Fibroblast of villous mesenchyme (primary cell): ENCODE measurements around the gene PSMD6. TPM values are rescaled to one million over a fixed set of nuclear protein-coding genes. Genes with fewer than 3 reads are reported as not detected.

Experiments used
- DNase-seq: peaks from one replicate; pipeline ENCODE4 v3.0.0-alpha.2; 2010; ENCODE audit warnings: low read depth
- H3K4me3 ChIP-seq: 2 replicates; pipeline ENCODE4 v1.5.1; 2011; ENCODE audit warnings: low read depth, mild to moderate bottlenecking, low read length
- total RNA-seq: library from RNA; depleted of rRNA; stranded (reverse); fragments of >200 nt; gene quantifications from 2 replicates; pipeline ENCODE4 v1.2.3, GENCODE V29; 2012
- TF ChIP-seq, protein P1 (sequence below): IDR thresholded peaks from 2 replicates; pipeline ENCODE4 v1.5.1; 2012; ENCODE audit warnings: low read depth, mild to moderate bottlenecking, low read length; ENCODE audit not compliant: insufficient read depth

The PSMD6 gene
- total RNA-seq, 1 donor, result 101 TPM

DNA sequence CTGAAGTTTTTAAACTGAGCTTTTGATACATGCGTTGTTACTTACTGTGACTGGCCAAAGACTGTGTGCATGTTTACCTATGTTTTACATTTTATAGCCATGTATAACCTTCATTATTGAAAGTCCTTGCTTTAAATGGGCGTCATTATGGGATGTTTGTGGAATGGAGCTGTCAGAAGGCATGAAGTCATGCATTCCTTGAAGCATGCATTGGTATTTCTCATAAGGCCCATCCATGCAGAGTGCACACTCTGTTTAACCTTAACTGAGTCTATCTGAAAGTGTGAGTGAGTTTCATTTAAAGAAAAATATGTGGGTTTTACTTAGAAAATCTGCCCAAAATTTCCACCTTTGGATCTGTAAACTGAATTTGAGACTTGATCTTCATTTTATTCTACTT is 51.1 kb downstream of the PSMD6 start:
- H3K4me3 ChIP-seq, result no peak overlapping the region
- TF ChIP-seq, protein P1, sequence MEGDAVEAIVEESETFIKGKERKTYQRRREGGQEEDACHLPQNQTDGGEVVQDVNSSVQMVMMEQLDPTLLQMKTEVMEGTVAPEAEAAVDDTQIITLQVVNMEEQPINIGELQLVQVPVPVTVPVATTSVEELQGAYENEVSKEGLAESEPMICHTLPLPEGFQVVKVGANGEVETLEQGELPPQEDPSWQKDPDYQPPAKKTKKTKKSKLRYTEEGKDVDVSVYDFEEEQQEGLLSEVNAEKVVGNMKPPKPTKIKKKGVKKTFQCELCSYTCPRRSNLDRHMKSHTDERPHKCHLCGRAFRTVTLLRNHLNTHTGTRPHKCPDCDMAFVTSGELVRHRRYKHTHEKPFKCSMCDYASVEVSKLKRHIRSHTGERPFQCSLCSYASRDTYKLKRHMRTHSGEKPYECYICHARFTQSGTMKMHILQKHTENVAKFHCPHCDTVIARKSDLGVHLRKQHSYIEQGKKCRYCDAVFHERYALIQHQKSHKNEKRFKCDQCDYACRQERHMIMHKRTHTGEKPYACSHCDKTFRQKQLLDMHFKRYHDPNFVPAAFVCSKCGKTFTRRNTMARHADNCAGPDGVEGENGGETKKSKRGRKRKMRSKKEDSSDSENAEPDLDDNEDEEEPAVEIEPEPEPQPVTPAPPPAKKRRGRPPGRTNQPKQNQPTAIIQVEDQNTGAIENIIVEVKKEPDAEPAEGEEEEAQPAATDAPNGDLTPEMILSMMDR, result no peak
- DNase-seq, result peak; percentile 79

DNA sequence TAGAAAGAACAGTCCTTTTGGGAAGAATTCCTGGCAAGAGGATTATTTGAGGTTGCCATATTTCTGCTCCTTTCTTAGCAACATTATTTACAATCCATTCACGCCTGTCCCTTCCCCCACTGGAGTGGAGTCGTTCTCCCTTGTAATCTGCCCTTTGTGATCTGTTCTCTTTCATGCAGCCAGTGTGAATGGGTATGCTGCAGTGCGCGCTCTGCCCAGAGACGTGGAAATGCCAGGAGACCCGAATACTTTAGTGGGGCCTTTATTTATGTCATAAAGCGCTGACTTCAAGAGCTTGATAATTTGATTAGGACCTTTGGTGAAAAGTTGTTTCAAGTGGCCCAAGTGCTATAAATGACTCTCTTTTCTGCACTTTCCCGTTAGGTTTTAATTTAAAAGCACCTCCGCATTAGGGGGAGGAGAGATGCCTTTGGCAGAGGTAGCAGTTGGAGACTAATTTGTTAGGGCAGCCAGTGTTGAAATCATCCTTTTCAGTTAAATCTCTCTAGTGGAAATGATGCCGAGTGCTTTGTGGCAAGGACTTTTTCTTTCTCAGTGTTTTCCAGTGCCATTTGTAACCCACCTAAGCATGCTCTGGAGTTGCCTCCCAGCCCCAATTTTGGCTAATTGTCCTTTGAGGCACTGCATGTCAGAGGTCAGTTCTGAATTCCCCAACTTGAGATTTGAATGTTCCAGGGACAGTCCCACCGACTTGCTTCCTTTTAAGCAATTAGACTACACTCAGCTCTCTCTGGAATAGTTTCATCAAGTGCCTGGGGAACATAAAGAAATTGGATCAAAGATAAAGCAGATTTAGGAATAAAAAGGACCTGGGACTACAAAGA is 52.4 kb downstream of the PSMD6 start:
- H3K4me3 ChIP-seq, result no peak overlapping the region
- TF ChIP-seq, protein P1, result no peak
- no peak for DNase-seq

DNA sequence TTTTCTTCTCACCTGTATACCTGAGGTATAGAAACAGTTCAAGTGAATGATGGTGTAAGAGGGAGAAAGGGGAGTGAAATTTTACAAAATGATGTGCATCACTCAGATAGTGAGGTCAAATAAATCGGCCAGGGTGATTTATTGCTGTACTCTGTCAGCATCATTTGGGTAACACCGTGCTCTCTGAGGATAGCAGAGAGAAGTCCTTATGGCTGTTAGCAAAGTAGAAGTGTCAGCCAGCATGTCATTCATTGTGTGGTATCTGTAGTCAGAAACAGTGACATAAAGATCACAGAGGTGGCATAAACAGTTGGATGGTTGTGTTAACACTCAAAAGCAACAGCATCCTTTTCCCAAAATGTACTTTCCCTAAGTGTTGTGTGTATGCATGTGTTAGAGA is 53.4 kb downstream of the PSMD6 start:
- TF ChIP-seq, protein P1, result no peak
- DNase-seq, result no peak

DNA sequence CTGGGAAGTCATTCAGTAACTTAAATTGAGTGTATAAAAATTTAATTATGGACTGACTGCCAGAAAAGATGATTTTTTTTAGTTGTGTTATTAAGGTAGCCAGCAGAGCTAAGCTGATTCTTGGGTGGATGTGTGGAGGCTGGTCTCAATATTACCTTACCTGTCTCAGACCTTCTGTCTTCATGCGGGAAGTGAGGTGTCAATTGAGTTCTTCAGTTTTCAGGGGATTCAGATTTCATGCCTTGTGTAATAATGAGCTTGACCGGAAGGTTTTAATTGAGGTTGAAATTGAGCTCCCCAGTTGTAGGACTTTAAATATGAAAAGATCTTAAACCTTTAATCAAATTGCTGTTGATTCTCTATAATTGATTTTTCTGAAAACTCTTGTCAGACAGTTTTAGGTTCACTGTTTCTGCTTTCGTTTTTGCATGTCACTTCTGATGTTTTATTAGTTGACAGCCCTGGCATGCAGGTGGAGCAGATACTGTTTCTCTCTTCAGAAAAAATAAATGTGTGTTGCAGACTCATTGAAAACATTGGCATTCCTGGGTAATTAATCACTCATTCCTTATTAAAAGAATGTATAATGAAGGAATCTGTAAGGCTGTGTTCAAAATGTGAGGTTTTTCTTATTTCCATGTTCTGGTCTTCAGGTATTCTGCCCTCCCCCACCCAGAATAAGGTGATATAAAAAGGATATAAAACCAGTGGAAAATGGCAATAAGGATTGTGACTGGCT is 54.5 kb downstream of the PSMD6 start:
- no peak for DNase-seq
- TF ChIP-seq, protein P1, result no peak
- peak overlapping the region; percentile 13 for H3K4me3 ChIP-seq

More for the DNA sequence above, 53.4 kb downstream of the PSMD6 start:
- H3K4me3 ChIP-seq, result no peak overlapping the region

DNA sequence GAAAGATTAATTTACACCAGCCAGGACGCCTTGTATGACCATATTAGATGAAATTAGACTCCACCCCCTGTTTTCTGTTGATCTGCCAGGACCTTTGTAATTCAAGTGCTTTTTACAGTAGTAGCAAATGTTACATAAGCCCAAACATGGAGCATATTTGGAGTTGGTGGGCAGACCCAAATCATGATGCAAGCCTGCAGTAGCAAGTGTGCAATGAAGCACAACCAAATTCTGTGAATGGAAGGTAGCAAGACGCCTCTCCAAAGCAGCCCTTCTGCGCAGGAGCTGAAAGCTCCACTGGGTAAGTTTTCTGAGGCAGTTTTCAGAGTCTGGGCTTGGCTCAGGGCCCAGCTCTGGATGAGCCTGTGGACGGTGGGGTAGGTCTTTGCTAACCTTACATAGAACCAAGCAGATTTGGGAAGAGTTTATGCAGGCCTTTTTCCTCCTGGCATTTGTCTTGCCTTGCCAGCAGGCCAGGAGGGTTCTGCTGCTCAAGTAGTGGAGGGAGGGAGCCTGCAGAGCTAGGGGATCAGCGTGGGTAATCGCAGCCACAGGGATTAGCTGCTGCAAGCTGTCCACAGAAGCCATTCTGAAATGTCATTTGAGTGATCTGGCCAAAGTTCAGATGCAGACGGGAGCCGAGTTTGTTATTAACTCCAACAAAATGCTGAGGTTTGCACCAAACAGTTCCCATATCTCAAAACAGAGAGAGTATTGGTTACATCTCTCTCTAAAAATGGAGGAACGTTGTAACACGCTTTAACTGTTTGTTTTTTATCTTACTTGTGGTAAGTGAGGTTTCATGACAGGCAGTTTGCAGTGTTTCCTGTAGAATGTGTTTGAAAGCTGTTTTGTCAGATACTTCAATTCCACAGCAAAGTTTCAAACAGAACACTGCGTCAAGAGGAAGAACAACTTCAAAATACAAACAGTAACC is 55.4 kb downstream of the PSMD6 start:
- peak; percentile 79 for DNase-seq
- peak overlapping the region; percentile 32 for H3K4me3 ChIP-seq

DNA sequence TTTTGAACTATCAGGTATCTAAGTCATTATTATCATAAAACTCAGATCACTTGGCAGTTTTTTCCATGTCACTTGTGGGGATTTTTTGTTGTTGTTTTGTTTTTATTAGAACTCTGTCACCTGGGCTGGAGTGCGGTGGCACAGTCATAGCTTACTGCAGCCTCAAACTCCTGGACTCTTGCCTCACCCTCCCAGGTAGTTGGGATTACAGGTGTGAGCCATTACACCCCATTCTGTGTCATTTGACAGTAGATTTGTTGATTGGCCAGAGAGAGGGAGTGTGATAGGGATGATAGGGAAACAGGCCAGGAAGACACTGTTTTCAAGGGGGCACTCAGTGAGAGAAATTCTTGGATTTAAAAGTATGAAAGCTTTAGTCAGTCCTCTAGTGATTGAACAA is 56.4 kb downstream of the PSMD6 start:
- TF ChIP-seq, protein P1, result no peak
- no peak overlapping the region for H3K4me3 ChIP-seq
- DNase-seq, result no peak

More for the DNA sequence above, 55.4 kb downstream of the PSMD6 start:
- TF ChIP-seq, protein P1, result no peak
